Mucosa of rectum (tissue), 2 donors: ENCODE data around the gene FAM111B.

Source experiments
- H3K27ac ChIP-seq, 2 donors: one replicate each; pipeline ENCODE4 v1.7.0; 2013; ENCODE audit warnings: inconsistent platforms in 2 of 2, low read depth in 2 of 2, low read length in 2 of 2
- H3K27me3 ChIP-seq, 2 donors: one replicate each; pipeline ENCODE4 v1.7.0; 2013; ENCODE audit warnings: low read length in 2 of 2; ENCODE audit not compliant: control insufficient read depth in 2 of 2, insufficient read depth in 2 of 2
- H3K36me3 ChIP-seq, 2 donors: one replicate each; pipeline ENCODE4 v1.7.0; 2013; ENCODE audit warnings: low read length in 2 of 2; ENCODE audit not compliant: control insufficient read depth in 2 of 2, insufficient read depth in 2 of 2
- H3K4me1 ChIP-seq, 2 donors: one replicate each; pipeline ENCODE4 v1.7.0; 2013; ENCODE audit warnings: low read length in 2 of 2, mild to moderate bottlenecking in 1 of 2; ENCODE audit not compliant: control insufficient read depth in 2 of 2, insufficient read depth in 2 of 2
- H3K4me3 ChIP-seq, 2 donors: one replicate each; pipeline ENCODE4 v1.7.0; 2013; ENCODE audit warnings: low read length in 2 of 2
- H3K9ac ChIP-seq, 2 donors: one replicate each; pipeline ENCODE4 v1.7.0; 2013; ENCODE audit warnings: low read length in 2 of 2, low read depth in 1 of 2, mild to moderate bottlenecking in 1 of 2
- H3K9me3 ChIP-seq, 2 donors: one replicate each; pipeline ENCODE4 v1.7.0; 2013; ENCODE audit warnings: low read length in 2 of 2; ENCODE audit not compliant: control insufficient read depth in 2 of 2
- donor health status: healthy.
- donor health status: Normal muscosa, but diverticular disease.

The FAM111B gene

DNA sequence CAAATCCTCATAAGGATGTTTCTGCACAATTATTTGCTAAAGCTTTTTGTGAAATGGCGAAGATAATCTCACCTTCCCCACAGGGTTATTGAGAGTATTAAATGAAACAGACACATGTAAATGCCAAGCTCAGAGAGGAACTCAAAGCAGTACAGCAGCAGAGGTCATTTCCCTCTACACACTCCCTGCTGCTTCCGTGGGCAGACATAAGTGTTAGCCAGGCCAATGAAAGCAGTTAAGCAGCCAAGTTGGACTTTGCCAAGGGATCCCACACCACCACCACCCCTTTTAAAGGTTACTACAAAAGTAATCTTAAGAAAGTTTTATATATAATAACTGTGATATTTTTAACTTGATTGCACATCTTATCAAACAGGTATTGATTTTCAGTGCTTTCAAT lies 31.6 kb downstream of the FAM111B start:
- no peak overlapping the region for H3K9ac ChIP-seq
- H3K4me3 ChIP-seq = no peak overlapping the region
- H3K27ac ChIP-seq = no peak overlapping the region
- H3K36me3 ChIP-seq = peaks cover 7 to 13% of the 10 kb centered on the region in 2 donors
- no peaks in the 10 kb centered on the region for H3K9me3 ChIP-seq
- no peaks in the 10 kb centered on the region for H3K27me3 ChIP-seq
- H3K4me1 ChIP-seq = peaks cover 5 to 20% of the 10 kb centered on the region in 2 donors

DNA sequence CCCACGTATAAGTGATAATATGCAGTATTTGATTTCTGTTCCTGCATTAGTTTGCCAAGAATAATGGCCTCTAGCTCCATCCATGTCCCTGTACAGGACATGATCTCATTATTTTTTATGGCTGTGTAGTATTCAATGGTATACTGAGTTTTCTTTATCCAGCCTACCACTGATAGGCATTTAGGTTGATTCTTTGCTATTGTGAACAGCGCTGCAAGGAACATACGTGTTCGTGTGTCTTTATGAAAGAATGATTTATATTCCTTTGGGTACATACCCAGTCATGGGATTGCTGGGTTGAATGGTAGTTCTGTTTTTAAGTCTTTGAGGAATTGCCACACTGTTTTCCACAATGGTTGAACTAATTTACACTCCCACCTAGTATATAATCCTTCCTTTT lies 34.2 kb downstream of the FAM111B start:
- H3K36me3 ChIP-seq = peaks cover 0 to 9% of the 10 kb centered on the region in 2 donors
- H3K27ac ChIP-seq = no peak overlapping the region
- no peaks in the 10 kb centered on the region for H3K9me3 ChIP-seq

DNA sequence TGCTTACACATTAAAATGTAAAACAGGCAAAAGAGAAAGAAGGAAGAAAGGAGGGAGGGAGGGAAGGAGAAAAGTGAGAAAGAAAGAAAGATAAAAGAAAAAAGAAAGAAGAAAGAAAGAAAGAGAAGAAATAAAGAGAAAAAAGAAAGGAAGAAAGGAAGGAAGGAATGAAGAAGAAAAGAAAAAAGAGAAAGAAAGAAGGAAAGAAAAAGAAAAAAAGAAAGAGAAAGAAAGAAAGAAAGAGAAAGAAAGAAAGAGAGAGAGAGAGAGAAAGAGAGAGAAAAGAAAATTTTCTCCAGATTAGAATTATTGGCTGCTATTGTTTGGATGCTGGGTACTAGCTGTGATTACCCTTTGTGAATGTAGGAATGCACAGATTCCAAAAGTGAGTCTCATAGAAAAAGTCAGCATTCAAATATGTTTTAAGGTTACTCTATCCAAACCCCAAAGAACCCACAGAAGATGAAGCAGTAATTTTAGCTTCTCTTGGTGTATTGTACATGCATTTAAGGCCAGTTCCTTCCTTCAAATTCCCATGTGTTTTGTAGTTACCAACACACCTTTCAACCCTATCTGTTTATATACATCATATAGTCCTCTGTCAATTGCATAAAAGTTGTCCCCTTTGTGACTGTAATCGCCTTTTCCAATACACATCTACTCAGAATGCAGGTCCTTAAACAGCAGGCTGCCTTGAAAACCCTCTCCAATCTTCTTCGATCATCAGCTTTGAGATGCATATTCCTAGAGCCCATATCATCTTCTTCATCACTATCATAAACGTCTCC lies 34.8 kb downstream of the FAM111B start:
- Histone ChIP-seq H3K9me3 (no peaks in the 10 kb centered on the region), H3K27me3 (no peaks in the 10 kb centered on the region), H3K4me3 (peak overlapping the region; percentile 93 to 96), H3K27ac (peak overlapping the region; percentile 96 to 99), H3K36me3 (peaks cover 0 to 9% of the 10 kb centered on the region in 2 donors), H3K4me1 (peaks cover 20 to 26% of the 10 kb centered on the region in 2 donors), H3K9ac (peak overlapping the region; percentile 89 to 90)

More for the DNA sequence above, 34.2 kb downstream of the FAM111B start:
- Histone ChIP-seq H3K27me3 (no peaks in the 10 kb centered on the region), H3K4me1 (peaks cover 20 to 28% of the 10 kb centered on the region in 2 donors), H3K9ac (no peak overlapping the region), H3K4me3 (no peak overlapping the region)

DNA sequence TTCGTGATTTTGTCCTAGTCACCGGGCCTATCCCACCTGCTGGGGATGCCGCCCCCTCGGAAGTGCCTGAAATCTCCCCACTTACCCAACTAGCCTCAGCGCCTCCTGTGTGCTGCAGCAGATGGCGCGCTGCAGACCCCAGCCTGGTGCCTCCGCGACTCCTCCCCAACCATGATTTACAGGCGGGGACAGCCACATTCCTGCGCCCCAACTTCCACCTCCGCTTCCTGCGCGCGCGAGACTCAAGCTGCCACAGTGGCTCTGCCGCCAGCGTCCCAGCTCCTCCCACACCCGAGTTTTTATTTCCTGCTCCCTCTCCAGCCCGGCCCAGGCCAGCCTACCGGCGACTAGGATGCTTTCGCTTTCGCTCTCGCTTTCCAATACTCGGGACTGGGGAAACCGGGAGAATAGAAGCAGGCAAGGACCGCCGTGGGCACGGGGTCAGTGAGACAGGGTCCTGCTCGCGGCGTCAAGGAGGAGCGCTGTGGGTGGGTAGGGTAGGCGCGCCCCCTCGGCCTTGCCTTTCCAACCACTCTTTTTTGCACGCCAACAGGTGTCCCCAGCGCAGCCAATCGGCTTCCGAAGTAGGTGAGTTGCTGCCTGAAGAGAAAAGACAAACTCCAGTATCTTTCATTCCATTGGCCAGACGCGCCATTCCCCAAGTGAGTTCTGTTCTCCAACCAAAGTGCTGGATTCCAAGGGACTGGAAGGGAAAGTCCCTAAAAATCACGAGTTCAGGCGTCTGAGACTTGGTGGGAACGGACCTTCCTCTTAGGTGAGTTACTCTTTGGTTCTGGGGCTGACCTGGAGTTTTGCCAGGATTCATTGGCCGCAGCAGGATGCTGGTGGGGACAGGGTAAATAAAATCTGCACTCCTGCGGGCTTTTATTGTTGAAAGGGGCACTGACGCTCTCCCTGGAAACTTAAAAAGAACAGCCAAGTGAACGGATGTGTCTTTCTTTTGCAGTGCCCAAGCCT lies 35.8 kb downstream of the FAM111B start, which contains the start of gene FAM111A:
Gene FAM111A, plus strand, starts transcription at position 327 of the 978 bp plus-strand sequence. CDS start 6,017 bp downstream, outside the sequence.
- Histone ChIP-seq H3K36me3 (peaks cover 0 to 8% of the 10 kb centered on the region in 2 donors), H3K27me3 (no peaks in the 10 kb centered on the region), H3K9me3 (no peaks in the 10 kb centered on the region), H3K4me1 (peaks cover 20 to 26% of the 10 kb centered on the region in 2 donors), H3K4me3 (peak within 1 kb of the TSS; percentile 93 to 96), H3K9ac (peak within 1 kb of the TSS; percentile 89 to 90), H3K27ac (peak within 1 kb of the TSS; percentile 96 to 99)

GRCh38 chr11:59144096-59144495 lies 37.1 kb downstream of the FAM111B start:
- H3K9me3 ChIP-seq = no peaks in the 10 kb centered on the region
- H3K27ac ChIP-seq = peak overlapping the region; percentile 96 to 99
- peaks cover 20 to 26% of the 10 kb centered on the region in 2 donors for H3K4me1 ChIP-seq
- peak overlapping the region; percentile 93 to 96 for H3K4me3 ChIP-seq
- peaks cover 0 to 6% of the 10 kb centered on the region in 2 donors for H3K36me3 ChIP-seq
- H3K9ac ChIP-seq = peak overlapping the region; percentile 89 to 90
- H3K27me3 ChIP-seq = no peaks in the 10 kb centered on the region

GRCh38 chr11:59144579-59145345 lies 37.7 kb downstream of the FAM111B start:
- peak overlapping the region; percentile 93 to 96 for H3K4me3 ChIP-seq
- peaks cover 20 to 26% of the 10 kb centered on the region in 2 donors for H3K4me1 ChIP-seq
- no peaks in the 10 kb centered on the region for H3K27me3 ChIP-seq
- H3K27ac ChIP-seq = peak overlapping the region; percentile 96 to 99
- H3K9me3 ChIP-seq = no peaks in the 10 kb centered on the region
- H3K9ac ChIP-seq = peak overlapping the region; percentile 53 to 90
- peaks cover 0 to 7% of the 10 kb centered on the region in 2 donors for H3K36me3 ChIP-seq

DNA sequence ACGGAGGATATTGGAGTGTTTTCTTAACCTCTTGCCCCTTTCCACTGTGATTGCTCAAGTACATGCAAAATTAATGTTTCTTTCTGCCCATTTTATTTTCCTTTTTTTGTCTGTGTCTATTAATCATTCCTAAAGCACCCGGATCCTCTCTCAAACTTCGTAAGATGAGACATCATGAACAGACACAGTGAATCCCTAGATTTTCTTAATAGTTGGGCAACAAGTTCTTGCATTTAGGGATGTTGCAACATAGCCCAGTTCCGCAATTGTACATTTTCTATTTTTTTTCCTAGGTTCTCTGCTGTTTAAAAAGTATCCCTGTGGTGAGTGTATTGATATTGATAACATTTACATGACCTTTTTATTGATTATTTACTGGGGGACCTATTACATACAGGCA lies 38.5 kb downstream of the FAM111B start:
- Histone ChIP-seq H3K9me3 (no peaks in the 10 kb centered on the region), H3K9ac (peak overlapping the region in 1 of 2 donors; percentile 53), H3K36me3 (peaks cover 6 to 7% of the 10 kb centered on the region in 2 donors), H3K27ac (no peak overlapping the region), H3K4me3 (peak overlapping the region; percentile 93 to 96), H3K4me1 (peaks cover 20 to 26% of the 10 kb centered on the region in 2 donors), H3K27me3 (no peaks in the 10 kb centered on the region)

DNA sequence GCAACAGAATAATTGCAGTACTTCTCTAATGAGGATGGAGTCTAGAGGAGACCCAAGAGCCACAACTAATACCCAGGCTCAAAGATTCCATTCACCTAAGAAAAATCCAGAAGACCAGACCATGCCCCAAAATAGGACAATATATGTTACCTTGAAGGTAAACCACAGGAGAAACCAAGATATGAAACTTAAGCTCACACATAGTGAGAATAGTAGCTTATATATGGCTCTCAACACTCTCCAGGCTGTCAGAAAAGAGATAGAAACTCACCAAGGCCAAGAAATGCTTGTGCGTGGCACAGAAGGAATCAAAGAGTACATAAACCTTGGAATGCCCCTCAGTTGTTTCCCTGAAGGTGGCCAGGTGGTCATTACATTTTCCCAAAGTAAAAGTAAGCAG lies 44.7 kb downstream of the FAM111B start:
- no peaks in the 10 kb centered on the region for H3K9me3 ChIP-seq
- no peak overlapping the region for H3K27ac ChIP-seq
- H3K9ac ChIP-seq = no peak overlapping the region
- no peaks in the 10 kb centered on the region for H3K4me1 ChIP-seq
- no peaks in the 10 kb centered on the region for H3K27me3 ChIP-seq
- H3K36me3 ChIP-seq = peaks cover 9 to 17% of the 10 kb centered on the region in 2 donors
- H3K4me3 ChIP-seq = no peak overlapping the region

GRCh38 chr11:59152312-59152951 lies 45.4 kb downstream of the FAM111B start:
- no peaks in the 10 kb centered on the region for H3K27me3 ChIP-seq
- H3K4me3 ChIP-seq = no peak overlapping the region
- no peak overlapping the region for H3K9ac ChIP-seq
- no peaks in the 10 kb centered on the region for H3K4me1 ChIP-seq
- no peak overlapping the region for H3K27ac ChIP-seq
- H3K36me3 ChIP-seq = peaks cover 9 to 17% of the 10 kb centered on the region in 2 donors
- H3K9me3 ChIP-seq = no peaks in the 10 kb centered on the region
